GM12878 (cell line): ENCODE data around the gene PTPRD. TPM values are rescaled to one million over a fixed set of nuclear protein-coding genes. Genes with fewer than 3 reads are reported as not detected.

Source experiments
- ATAC-seq: fragments of 200-7000 bp; cut with Tn5 transposase; 3 replicates; pipeline ENCODE4 v1.9.1; 2020; ENCODE audit warnings: mild to moderate bottlenecking, moderate library complexity
- BruUV-seq: library from RNA; stranded (reverse); fragments of 400-500 nt; replicated peaks from 2 replicates; lab custom pipeline; 2021; lab: Mats Ljungman, UMichigan
- CTCF ChIA-PET: fragments of 300-600 bp; sonication (Branson Sonifier 250); formaldehyde crosslinking; extraction: SDS; loops from one replicate; lab custom pipeline; 2021; ENCODE audit warnings: inconsistent platforms; lab: Yijun Ruan, JAX
- POLR2A ChIA-PET: fragments of 350-600 bp; formaldehyde crosslinking; extraction: SDS; loops from one replicate; lab custom pipeline; 2021; ENCODE audit warnings: inconsistent platforms; lab: Charles Lee
- RAD21 ChIA-PET: fragments of 300-600 bp; sonication (Branson Sonifier 250); formaldehyde crosslinking; loops from one replicate; lab custom pipeline; 2023; ENCODE audit warnings: antibody characterized with exemption; ENCODE audit not compliant: unreplicated experiment; lab: Charles Lee
- SMC1A ChIA-PET: fragments of 300-600 bp; sonication (Branson Sonifier 250); formaldehyde crosslinking; loops from one replicate; lab custom pipeline; 2023; ENCODE audit not compliant: unreplicated experiment, uncharacterized antibody; lab: Charles Lee
- DNase-seq: peaks from one replicate; pipeline ENCODE4 v3.0.0-alpha.2; 2011; ENCODE audit warnings: low read depth, low spot score
- FAIRE-seq: peaks from 3 replicates; lab custom pipeline; 2011; peaks lifted over from hg19 to GRCh38; lab: Jason Lieb, UNC
- H2AFZ ChIP-seq: 2 replicates; pipeline ENCODE4 v1.6.0; 2011; ENCODE audit warnings: low read depth, low read length, control low read depth; ENCODE audit not compliant: control insufficient read depth
- H3K27ac ChIP-seq: 2 replicates; pipeline ENCODE4 v1.5.1; 2011; ENCODE audit warnings: control low read depth; ENCODE audit not compliant: control insufficient read depth, insufficient read depth
- H3K27me3 ChIP-seq, 2 experiments: replicated peaks in 1 of 2; 2 replicates each; pipeline versions ENCODE4 v1.6.0 to v1.6.1; 2011; ENCODE audit warnings: low read length in 1 of 2; ENCODE audit not compliant: control insufficient read depth in 2 of 2, insufficient read depth in 2 of 2
- H3K36me3 ChIP-seq, 2 experiments: 2 replicates each; pipeline ENCODE4 v1.5.1; 2011; ENCODE audit warnings: low read length in 1 of 2; ENCODE audit not compliant: control insufficient read depth in 2 of 2, insufficient read depth in 2 of 2
- H3K4me1 ChIP-seq: 2 replicates; pipeline ENCODE4 v1.6.1; 2011; ENCODE audit warnings: mild to moderate bottlenecking, low read length, moderate library complexity, mixed read lengths; ENCODE audit not compliant: control insufficient read depth, insufficient read depth
- H3K4me2 ChIP-seq: 2 replicates; pipeline ENCODE4 v1.6.0; 2011; ENCODE audit warnings: control low read depth; ENCODE audit not compliant: control insufficient read depth, insufficient read depth
- H3K4me3 ChIP-seq: fragments of 200-600 bp; sonication (generic); 2 replicates; pipeline ENCODE4 v1.5.1; 2016
- H3K79me2 ChIP-seq: 2 replicates; pipeline ENCODE4 v1.6.0; 2011; ENCODE audit warnings: low read length; ENCODE audit not compliant: control insufficient read depth, insufficient read depth
- H3K9ac ChIP-seq: 2 replicates; pipeline ENCODE4 v1.8.0; 2011; ENCODE audit warnings: low read length, control low read depth, mixed read lengths; ENCODE audit not compliant: control insufficient read depth, insufficient read depth
- H3K9me3 ChIP-seq: replicated peaks from 3 replicates; pipeline ENCODE4 v1.5.1; 2011; ENCODE audit warnings: mild to moderate bottlenecking, low read length; ENCODE audit not compliant: control insufficient read depth, insufficient read depth
- H4K20me1 ChIP-seq: 2 replicates; pipeline ENCODE4 v1.6.0; 2011; ENCODE audit not compliant: control insufficient read depth, insufficient read depth
- CBFB ChIP-seq: IDR thresholded peaks from 2 replicates; pipeline ENCODE4 v1.6.1; 2016; ENCODE audit warnings: antibody characterized with exemption, low read depth
- CBX3 ChIP-seq: fragments of 200-600 bp; sonication (generic); IDR thresholded peaks from 2 replicates; pipeline ENCODE4 v1.6.1; 2016; ENCODE audit warnings: low read depth, borderline replicate concordance
- CREM ChIP-seq: IDR thresholded peaks from 2 replicates; pipeline ENCODE4 v1.6.1; 2014; ENCODE audit warnings: antibody characterized with exemption, low read depth
- NFXL1 ChIP-seq: fragments of 450-650 bp; IDR thresholded peaks from 2 replicates; pipeline ENCODE4 v1.6.1; 2017; ENCODE audit warnings: antibody characterized with exemption, mild to moderate bottlenecking, borderline replicate concordance
- NKRF ChIP-seq: fragments of 450-650 bp; conservative IDR thresholded peaks from 2 replicates; pipeline ENCODE4 v1.6.1; 2017; ENCODE audit warnings: mild to moderate bottlenecking, moderate library complexity
- NR2C1 ChIP-seq: fragments of 450-650 bp; IDR thresholded peaks from 2 replicates; pipeline ENCODE4 v1.6.1; 2017; ENCODE audit warnings: antibody characterized with exemption, mild to moderate bottlenecking, moderate library complexity
- PKNOX1 ChIP-seq: fragments of 450-650 bp; IDR thresholded peaks from 2 replicates; pipeline ENCODE4 v1.6.1; 2016; ENCODE audit warnings: mild to moderate bottlenecking
- PRDM15 ChIP-seq: fragments of 450-650 bp; formaldehyde crosslinking; IDR thresholded peaks from 2 replicates; pipeline ENCODE4 v1.4.0; 2020; ENCODE audit warnings: mild to moderate bottlenecking, moderate library complexity
- RAD51 ChIP-seq: fragments of 450-650 bp; IDR thresholded peaks from 2 replicates; pipeline ENCODE4 v1.6.1; 2016; ENCODE audit warnings: moderate library complexity, mild to moderate bottlenecking, inconsistent platforms
- SRF ChIP-seq, 2 experiments: IDR thresholded peaks; 2 replicates each; pipeline ENCODE4 v1.6.1; 2011; ENCODE audit warnings: low read depth in 2 of 2, low read length in 2 of 2, mild to moderate bottlenecking in 1 of 2, moderate library complexity in 1 of 2
- ZBTB4 ChIP-seq: fragments of 450-650 bp; formaldehyde crosslinking; IDR thresholded peaks from 2 replicates; pipeline ENCODE4 v1.4.0; 2022; ENCODE audit warnings: mild to moderate bottlenecking, moderate library complexity
- whole genome bisulfite sequencing: methylation state at CpG from one replicate; pipeline ENCODE4 v1.1.6; 2016; ENCODE audit warnings: low lambda C conversion rate; ENCODE audit not compliant: insufficient replicate concordance, insufficient coverage; ENCODE audit errors: missing lambda C conversion rate; 5-methylcytosine and 5-hydroxymethylcytosine counted together
- in situ Hi-C: fragments of 300-500 bp; cut with MboI; formaldehyde crosslinking; loops from 9 replicates; pipeline ENCODE4 v1.14.3; 2018; ENCODE audit warnings: mixed read lengths
- intact Hi-C: fragments of 100-400 bp; cut with micrococcal nuclease; formaldehyde crosslinking; loops from one replicate; pipeline ENCODE4 v1.14.2; 2022; ENCODE audit not compliant: unreplicated experiment
- polyA plus RNA-seq, 11 experiments: library from polyadenylated mRNA; depleted of rRNA in 4 of 11; unstranded in 6 of 11; stranded (reverse) in 5 of 11; fragments of >200 nt; fragmentation: Nextera tagmentation in 4 of 11; fragmentation: Illumina TruSeq in 1 of 11; extraction: Ambion mirVana in 4 of 11; extraction: Trizol in 1 of 11; gene quantifications; 1 replicate in 1 of 11; 2 replicates in 10 of 11; pipeline versions ENCODE4 v1.2.1 to v1.2.3, GENCODE V29; 2011 to 2016; ENCODE audit warnings: inconsistent platforms in 2 of 11, missing spikeins in 2 of 11, low read depth in 1 of 11
- total RNA-seq, 4 experiments: library from RNA; depleted of rRNA in 3 of 4; stranded (reverse); fragments of >200 nt in 3 of 4; fragmentation: Illumina TruSeq in 1 of 4; extraction: Trizol in 1 of 4; gene quantifications; 2 replicates each; pipeline versions ENCODE4 v1.2.1 to v1.2.3, GENCODE V29; 2013 to 2021

PTPRD gene
- total and polyA plus RNA-seq, 10 of the 15 experiments (the other 5 are each of a cell fraction or from before 2014, with no cell fraction given) = under 0.01 to 0.05 (median 0.01) TPM; not detected in 7

- DNase-seq = no peak
- no TSS peak for BruUV-seq
- SMC1A ChIA-PET = interaction anchor here (2.0 kb wide), 1 partner anchor 23 kb away, joined by 4 read pairs; no protein-coding TSS in a partner anchor
- no peak for TF ChIP-seq PKNOX1
- TF ChIP-seq PRDM15 = no peak
- TF ChIP-seq CREM = no peak
- no peak for TF ChIP-seq CBFB
- no peak for TF ChIP-seq NKRF
- no peak for TF ChIP-seq NR2C1
- no peak for TF ChIP-seq CBX3
- no peak for TF ChIP-seq SRF (IDR thresholded peaks at IDR 0.05; ENCODE audit: low read depth in 2 of 2, low read length in 2 of 2)
- TF ChIP-seq RAD51 = no peak
- no peak for TF ChIP-seq ZBTB4 (CRISPR knock-in tag)
- TF ChIP-seq NFXL1 = no peak
- TF ChIP-seq, all 136 proteins: peak for 0
- H3K4me2 ChIP-seq = no peak overlapping the region
- H3K4me1 ChIP-seq = no peaks in the 10 kb centered on the region
- no peak overlapping the region for H2AFZ ChIP-seq
- no peaks in the 10 kb centered on the region for H3K36me3 ChIP-seq
- H3K27ac ChIP-seq = no peak overlapping the region
- POLR2A ChIA-PET = no interaction called here
- no peak overlapping the region for H3K9ac ChIP-seq
- H3K27me3 ChIP-seq = no peaks in the 10 kb centered on the region
- no peak overlapping the region for H3K4me3 ChIP-seq
- no peaks in the 10 kb centered on the region for H3K9me3 ChIP-seq
- CTCF ChIA-PET = no interaction called here
- no peak for ATAC-seq
- no peak for FAIRE-seq
- WGBS = 35% methylated on average over 10 of the region's 10 CpGs
- RAD21 ChIA-PET = no interaction called here
- no peaks in the 10 kb centered on the region for H4K20me1 ChIP-seq
- no peaks in the 10 kb centered on the region for H3K79me2 ChIP-seq
- intact Hi-C loops (no loop called here), in situ Hi-C loops (no loop called here)
Observed at GRCh38 chr9:8651070-8651845, 1961.5 kb downstream of the PTPRD start.
